GM18909 (cell line): ENCODE data around the gene FGD2.
"Not testable (repeated sequence)": the region's sequence is repeated elsewhere in the genome, so short reads cannot be mapped to it uniquely, and the experiment has no call there.

Source experiments
- ATAC-seq: cut with Tn5 transposase; IDR thresholded peaks from one replicate; pipeline ENCODE4 v1.9.1; 2021; ENCODE audit warnings: mild to moderate bottlenecking; ENCODE audit not compliant: unreplicated experiment, poor library complexity

The FGD2 gene

GRCh38 chr6:36986704-36987047 is 18.8 kb upstream of the FGD2 start:
- peak; percentile 12 for ATAC-seq

- no peak for ATAC-seq
Measured at GRCh38 chr6:36989264-36989663, 16.2 kb upstream of the FGD2 start.

GRCh38 chr6:36990401-36990800 is 15.1 kb upstream of the FGD2 start:
- ATAC-seq = not testable (repeated sequence)

- ATAC-seq = no peak
Measured at GRCh38 chr6:36997811-36998722, 7.4 kb upstream of the FGD2 start.

GRCh38 chr6:36998723-36999038 is 6.8 kb upstream of the FGD2 start:
- ATAC-seq = no peak

- ATAC-seq = no peak
Measured at GRCh38 chr6:36999061-36999750, 6.2 kb upstream of the FGD2 start.

GRCh38 chr6:36999751-37000125 is 5.7 kb upstream of the FGD2 start:
- no peak for ATAC-seq

GRCh38 chr6:37004044-37004980 is 1.1 kb upstream of the FGD2 start:
- ATAC-seq = no peak

- peak; percentile 14 for ATAC-seq
Measured at GRCh38 chr6:37005827-37006567, 542 bp downstream of the FGD2 start.

GRCh38 chr6:37006793-37007339 is 1.4 kb downstream of the FGD2 start:
- peak; percentile 1 for ATAC-seq

GRCh38 chr6:37007340-37008043 is 2.0 kb downstream of the FGD2 start:
- ATAC-seq = peak; percentile 39

GRCh38 chr6:37008484-37009465 is 3.3 kb downstream of the FGD2 start:
- ATAC-seq = no peak

- ATAC-seq = no peak
Measured at GRCh38 chr6:37010402-37010892, 5.0 kb downstream of the FGD2 start.

- ATAC-seq = no peak
Measured at GRCh38 chr6:37011656-37012378, 6.4 kb downstream of the FGD2 start.

- no peak for ATAC-seq
Measured at GRCh38 chr6:37013516-37014491, 8.3 kb downstream of the FGD2 start.

- no peak for ATAC-seq
Measured at GRCh38 chr6:37014667-37015066, 9.2 kb downstream of the FGD2 start.
